ENCODE data around the gene VSIG10.

Gene VSIG10

DNA sequence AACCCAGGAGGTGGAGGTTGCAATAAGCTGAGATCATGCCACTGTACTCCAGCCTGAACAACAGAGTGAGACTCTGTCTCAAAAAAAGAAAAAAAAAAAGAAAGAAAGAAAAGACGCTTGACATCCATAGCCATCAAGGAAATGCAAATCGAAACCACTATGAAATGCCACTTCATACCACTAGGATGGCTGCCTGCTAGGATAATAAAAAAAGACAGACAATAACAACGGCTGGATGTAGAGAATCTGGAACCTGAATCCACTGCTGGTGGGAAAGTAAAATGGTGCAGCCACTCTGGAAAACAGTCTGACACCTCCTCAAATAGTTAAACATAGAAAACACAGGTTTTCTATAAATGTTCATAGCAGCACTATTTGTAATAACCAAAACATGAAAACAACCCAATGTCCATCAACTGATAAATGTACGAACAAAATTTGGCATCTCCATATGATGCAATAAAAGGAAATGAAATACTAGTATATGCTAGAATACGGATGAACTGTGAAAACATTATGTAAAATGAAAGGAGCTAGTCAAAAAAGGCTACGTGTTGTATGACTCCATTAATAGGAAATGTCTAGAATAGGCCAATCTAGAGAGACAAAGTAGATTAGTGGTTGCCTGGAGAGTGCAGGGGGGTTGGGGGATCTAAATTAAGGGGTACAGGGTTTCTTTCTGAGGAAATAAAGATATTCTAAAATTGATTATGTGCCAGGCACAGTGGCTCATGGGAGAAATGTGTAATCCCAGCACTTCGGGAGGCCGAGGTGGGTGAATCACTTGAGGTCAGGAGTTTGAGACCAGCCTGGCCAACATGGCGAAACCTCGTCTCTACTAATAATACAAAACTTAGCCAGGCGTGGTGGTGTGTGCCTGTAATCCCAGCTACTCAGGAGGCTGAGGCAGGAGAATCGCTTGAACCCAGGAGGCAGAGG lies 52.6 kb downstream of the VSIG10 start:
- no peak overlapping the region for H3K27ac ChIP-seq (ENCODE audit: low read length)
- H3K9me3 ChIP-seq (replicated peaks; ENCODE audit: insufficient read depth, low read length), result no peaks in the 10 kb centered on the region
- H3K4me2 ChIP-seq (ENCODE audit: low read depth, low read length), result no peak overlapping the region
- no peaks in the 10 kb centered on the region for H3K27me3 ChIP-seq (replicated peaks; ENCODE audit: insufficient read depth, low read length)
- H2AFZ ChIP-seq (ENCODE audit: low read length), result no peak overlapping the region
- H3K9me2 ChIP-seq (replicated peaks; ENCODE audit: insufficient read depth, low read length), result no peaks in the 10 kb centered on the region
- no peaks in the 10 kb centered on the region for H3K36me3 ChIP-seq (replicated peaks; ENCODE audit: insufficient read depth, low read length)
- H3K4me1 ChIP-seq (ENCODE audit: low read length), result no peaks in the 10 kb centered on the region
- H3K4me3 ChIP-seq (ENCODE audit: low read length), result no peak overlapping the region
- TF ChIP-seq EZH2 (optimal IDR thresholded peaks at IDR 0.05; ENCODE audit: low read depth, low read length) (no peak), EZH2phosphoT487 (IDR thresholded peaks at IDR 0.05; ENCODE audit: low read length) (no peak)
- TF ChIP-seq, protein P1, sequence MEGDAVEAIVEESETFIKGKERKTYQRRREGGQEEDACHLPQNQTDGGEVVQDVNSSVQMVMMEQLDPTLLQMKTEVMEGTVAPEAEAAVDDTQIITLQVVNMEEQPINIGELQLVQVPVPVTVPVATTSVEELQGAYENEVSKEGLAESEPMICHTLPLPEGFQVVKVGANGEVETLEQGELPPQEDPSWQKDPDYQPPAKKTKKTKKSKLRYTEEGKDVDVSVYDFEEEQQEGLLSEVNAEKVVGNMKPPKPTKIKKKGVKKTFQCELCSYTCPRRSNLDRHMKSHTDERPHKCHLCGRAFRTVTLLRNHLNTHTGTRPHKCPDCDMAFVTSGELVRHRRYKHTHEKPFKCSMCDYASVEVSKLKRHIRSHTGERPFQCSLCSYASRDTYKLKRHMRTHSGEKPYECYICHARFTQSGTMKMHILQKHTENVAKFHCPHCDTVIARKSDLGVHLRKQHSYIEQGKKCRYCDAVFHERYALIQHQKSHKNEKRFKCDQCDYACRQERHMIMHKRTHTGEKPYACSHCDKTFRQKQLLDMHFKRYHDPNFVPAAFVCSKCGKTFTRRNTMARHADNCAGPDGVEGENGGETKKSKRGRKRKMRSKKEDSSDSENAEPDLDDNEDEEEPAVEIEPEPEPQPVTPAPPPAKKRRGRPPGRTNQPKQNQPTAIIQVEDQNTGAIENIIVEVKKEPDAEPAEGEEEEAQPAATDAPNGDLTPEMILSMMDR (IDR thresholded peaks at IDR 0.05; ENCODE audit: low read length), result no peak
- no peaks in the 10 kb centered on the region for H3F3A ChIP-seq (ENCODE audit: insufficient read depth, low read length)
- no peaks in the 10 kb centered on the region for H3K79me2 ChIP-seq (ENCODE audit: low read length)
- DNase-seq, result no peak
- no peaks in the 10 kb centered on the region for H4K20me1 ChIP-seq (ENCODE audit: insufficient read depth, low read length)
- no peak overlapping the region for H3K9ac ChIP-seq (ENCODE audit: low read length)

DNA sequence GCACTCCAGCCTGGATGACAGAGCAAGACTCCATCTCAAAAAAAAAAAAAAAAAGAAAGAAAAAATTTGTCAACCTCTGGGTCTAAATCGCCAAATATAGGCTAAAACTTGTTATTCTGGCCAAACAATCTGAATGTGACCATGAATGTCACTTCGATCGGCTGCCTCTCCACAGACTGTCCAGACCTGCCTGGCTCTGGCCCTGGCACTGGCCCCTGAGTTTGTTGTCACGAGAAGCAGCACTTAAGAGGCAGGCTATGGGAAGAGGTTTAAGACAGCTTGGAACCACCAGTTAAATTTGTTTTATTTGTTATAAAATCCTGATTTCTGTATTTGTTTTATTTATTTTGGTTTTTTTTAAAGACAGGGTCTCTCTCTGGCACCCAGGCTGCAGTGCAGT lies 57.4 kb downstream of the VSIG10 start:
- no peaks in the 10 kb centered on the region for H3K9me3 ChIP-seq (replicated peaks; ENCODE audit: insufficient read depth, low read length)
- no peak overlapping the region for H3K9ac ChIP-seq (ENCODE audit: low read length)
- no peaks in the 10 kb centered on the region for H3K9me2 ChIP-seq (replicated peaks; ENCODE audit: insufficient read depth, low read length)
- H3K79me2 ChIP-seq (ENCODE audit: low read length), result no peaks in the 10 kb centered on the region
- no peaks in the 10 kb centered on the region for H3K4me1 ChIP-seq (ENCODE audit: low read length)
- H3F3A ChIP-seq (ENCODE audit: insufficient read depth, low read length), result no peaks in the 10 kb centered on the region
- no peak for DNase-seq
- H3K36me3 ChIP-seq (replicated peaks; ENCODE audit: insufficient read depth, low read length), result no peaks in the 10 kb centered on the region
- H3K27ac ChIP-seq (ENCODE audit: low read length), result no peak overlapping the region
- no peaks in the 10 kb centered on the region for H4K20me1 ChIP-seq (ENCODE audit: insufficient read depth, low read length)
- no peak overlapping the region for H3K4me3 ChIP-seq (ENCODE audit: low read length)
- no peaks in the 10 kb centered on the region for H3K27me3 ChIP-seq (replicated peaks; ENCODE audit: insufficient read depth, low read length)
- H3K4me2 ChIP-seq (ENCODE audit: low read depth, low read length), result no peak overlapping the region
- no peak overlapping the region for H2AFZ ChIP-seq (ENCODE audit: low read length)
- TF ChIP-seq, protein P1 (IDR thresholded peaks at IDR 0.05; ENCODE audit: low read length), result no peak
- TF ChIP-seq EZH2 (optimal IDR thresholded peaks at IDR 0.05; ENCODE audit: low read depth, low read length) (no peak), EZH2phosphoT487 (IDR thresholded peaks at IDR 0.05; ENCODE audit: low read length) (no peak)

DNA sequence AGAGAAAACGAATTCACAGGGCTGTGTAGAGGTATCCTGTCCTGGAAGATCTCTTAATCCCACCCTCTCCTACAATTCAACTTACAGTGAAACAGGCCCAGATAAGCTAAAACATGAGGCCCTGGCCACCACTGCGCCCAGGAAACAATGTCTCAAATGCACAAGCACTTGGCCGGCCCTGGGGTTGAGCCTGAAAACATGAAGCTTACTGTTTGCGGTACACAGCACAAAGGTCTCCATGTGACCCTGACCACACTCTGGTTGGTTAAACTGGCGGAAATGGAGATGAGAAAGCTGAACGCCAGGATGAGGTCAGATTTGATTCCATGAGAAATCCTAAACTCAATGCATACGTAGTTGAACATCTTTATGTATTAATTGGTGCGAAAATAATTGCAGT lies 59.2 kb downstream of the VSIG10 start:
- Histone ChIP-seq H4K20me1 (ENCODE audit: insufficient read depth, low read length) (no peaks in the 10 kb centered on the region), H3K79me2 (ENCODE audit: low read length) (no peaks in the 10 kb centered on the region), H3K9me2 (replicated peaks; ENCODE audit: insufficient read depth, low read length) (no peaks in the 10 kb centered on the region), H3K4me1 (ENCODE audit: low read length) (no peaks in the 10 kb centered on the region), H3K4me2 (ENCODE audit: low read depth, low read length) (no peak overlapping the region), H3K4me3 (ENCODE audit: low read length) (no peak overlapping the region), H3K9ac (ENCODE audit: low read length) (no peak overlapping the region), H3K27me3 (replicated peaks; ENCODE audit: insufficient read depth, low read length) (no peaks in the 10 kb centered on the region), H2AFZ (ENCODE audit: low read length) (no peak overlapping the region), H3K9me3 (replicated peaks; ENCODE audit: insufficient read depth, low read length) (no peaks in the 10 kb centered on the region), H3K36me3 (replicated peaks; ENCODE audit: insufficient read depth, low read length) (no peaks in the 10 kb centered on the region), H3F3A (ENCODE audit: insufficient read depth, low read length) (no peaks in the 10 kb centered on the region), H3K27ac (ENCODE audit: low read length) (no peak overlapping the region)
- TF ChIP-seq, protein P1 (IDR thresholded peaks at IDR 0.05; ENCODE audit: low read length), result no peak
- no peak for TF ChIP-seq EZH2phosphoT487 (IDR thresholded peaks at IDR 0.05; ENCODE audit: low read length)
- TF ChIP-seq EZH2 (optimal IDR thresholded peaks at IDR 0.05; ENCODE audit: low read depth, low read length), result no peak
- no peak for DNase-seq
